Activated naive CD4-positive, alpha-beta T cell treated with anti-CD3 and anti-CD28 coated beads for 36 hours (primary cell): ENCODE data around the gene TNFSF12. TPM values are rescaled to one million over a fixed set of nuclear protein-coding genes. Genes with fewer than 3 reads are reported as not detected.

Experiments used
- CTCF ChIA-PET: fragments of 350-600 bp; sonication (Branson Sonifier 250); formaldehyde crosslinking; loops from one replicate; lab custom pipeline; 2021; ENCODE audit warnings: antibody characterized with exemption; lab: Charles Lee
- DNase-seq: peaks from one replicate; pipeline ENCODE4 v3.0.0-alpha.2; 2020
- H3K27ac Mint-ChIP-seq: one replicate; pipeline ENCODE4 v1.8.0; 2021; ENCODE audit warnings: mild to moderate bottlenecking, mixed read lengths
- H3K27me3 Mint-ChIP-seq: one replicate; pipeline ENCODE4 v1.8.0; 2021; ENCODE audit warnings: low read depth, mixed read lengths
- H3K36me3 Mint-ChIP-seq: one replicate; pipeline ENCODE4 v1.8.0; 2021; ENCODE audit warnings: low read depth, mixed read lengths
- H3K4me1 Mint-ChIP-seq: one replicate; pipeline ENCODE4 v1.8.0; 2021; ENCODE audit warnings: low read depth, mixed read lengths
- H3K4me3 Mint-ChIP-seq: one replicate; pipeline ENCODE4 v1.8.0; 2021; ENCODE audit warnings: mild to moderate bottlenecking, moderate library complexity, mixed read lengths
- H3K9me3 Mint-ChIP-seq: one replicate; pipeline ENCODE4 v1.8.0; 2021; ENCODE audit warnings: mixed read lengths
- intact Hi-C: fragments of 100-400 bp; cut with micrococcal nuclease; formaldehyde crosslinking; loops from one replicate; pipeline ENCODE4 v1.15.1; 2023
- total RNA-seq, 2 experiments: library from RNA; stranded (reverse); gene quantifications; one replicate each; pipeline ENCODE4 v1.2.3, GENCODE V29; 2021

TNFSF12 gene, protein sequence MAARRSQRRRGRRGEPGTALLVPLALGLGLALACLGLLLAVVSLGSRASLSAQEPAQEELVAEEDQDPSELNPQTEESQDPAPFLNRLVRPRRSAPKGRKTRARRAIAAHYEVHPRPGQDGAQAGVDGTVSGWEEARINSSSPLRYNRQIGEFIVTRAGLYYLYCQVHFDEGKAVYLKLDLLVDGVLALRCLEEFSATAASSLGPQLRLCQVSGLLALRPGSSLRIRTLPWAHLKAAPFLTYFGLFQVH
- total RNA-seq = 1 to 10 TPM; 5.8 to 7.4 TPM

GRCh38 chr17:7548585-7549400 lies at the start of gene TNFSF12:
Gene TNFSF12 (plus strand): TSS chr17:7549058. CDS start chr17:7549154, 96 bp downstream.
- H3K4me3 Mint-ChIP-seq = peak within 1 kb of the TSS; percentile 77
- CTCF ChIA-PET = interaction anchor here (0.6 to 2.5 kb wide), 5 partner anchors 12 to 292 kb away, joined by 3 to 14 read pairs (median 5); no protein-coding TSS in a partner anchor
- peaks cover 47% of the 10 kb centered on the region for H3K4me1 Mint-ChIP-seq
- no peaks in the 10 kb centered on the region for H3K9me3 Mint-ChIP-seq
- no peaks in the 10 kb centered on the region for H3K36me3 Mint-ChIP-seq
- H3K27ac Mint-ChIP-seq = peak within 1 kb of the TSS; percentile 33
- intact Hi-C loops = loop anchor here (1.0 to 2.0 kb wide), 4 partner anchors 13 to 113 kb away; partner anchors contain the start of genes POLR2A, SENP3 and TMEM102
- no peaks in the 10 kb centered on the region for H3K27me3 Mint-ChIP-seq
- DNase-seq = peak; percentile 69

- Mint-ChIP-seq H3K27me3 (no peaks in the 10 kb centered on the region), H3K9me3 (no peaks in the 10 kb centered on the region), H3K4me3 (no peak overlapping the region), H3K36me3 (peaks cover 69% of the 10 kb centered on the region), H3K27ac (peak overlapping the region; percentile 36), H3K4me1 (no peaks in the 10 kb centered on the region)
- DNase-seq = no peak
- CTCF ChIA-PET = no interaction called here
- intact Hi-C loops = no loop called here
Observed at GRCh38 chr17:7499161-7499560, 49.7 kb upstream of the TNFSF12 start.

DNA sequence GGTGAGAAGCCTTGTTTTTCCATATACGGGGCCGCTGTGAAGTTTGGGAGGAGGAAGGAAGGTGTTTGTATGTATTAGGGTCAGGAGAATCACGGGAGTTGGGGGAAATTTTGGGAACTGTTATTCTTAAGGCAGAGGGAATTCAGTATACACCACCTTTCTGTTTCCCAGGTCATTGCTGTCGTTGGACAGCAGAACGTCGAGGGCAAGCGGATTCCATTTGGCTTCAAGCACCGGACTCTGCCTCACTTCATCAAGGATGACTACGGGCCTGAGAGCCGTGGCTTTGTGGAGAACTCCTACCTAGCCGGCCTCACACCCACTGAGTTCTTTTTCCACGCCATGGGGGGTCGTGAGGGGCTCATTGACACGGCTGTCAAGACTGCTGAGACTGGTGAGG lies 47.1 kb upstream of the TNFSF12 start:
- Mint-ChIP-seq H3K27ac (no peak overlapping the region), H3K9me3 (no peaks in the 10 kb centered on the region), H3K4me1 (no peaks in the 10 kb centered on the region), H3K36me3 (peaks cover 64% of the 10 kb centered on the region), H3K27me3 (no peaks in the 10 kb centered on the region), H3K4me3 (no peak overlapping the region)
- DNase-seq = no peak
- intact Hi-C loops = no loop called here
- CTCF ChIA-PET = interaction anchor here (1.1 to 1.3 kb wide), 2 partner anchors 13 to 65 kb away, joined by 5 to 8 read pairs; no protein-coding TSS in a partner anchor

DNA sequence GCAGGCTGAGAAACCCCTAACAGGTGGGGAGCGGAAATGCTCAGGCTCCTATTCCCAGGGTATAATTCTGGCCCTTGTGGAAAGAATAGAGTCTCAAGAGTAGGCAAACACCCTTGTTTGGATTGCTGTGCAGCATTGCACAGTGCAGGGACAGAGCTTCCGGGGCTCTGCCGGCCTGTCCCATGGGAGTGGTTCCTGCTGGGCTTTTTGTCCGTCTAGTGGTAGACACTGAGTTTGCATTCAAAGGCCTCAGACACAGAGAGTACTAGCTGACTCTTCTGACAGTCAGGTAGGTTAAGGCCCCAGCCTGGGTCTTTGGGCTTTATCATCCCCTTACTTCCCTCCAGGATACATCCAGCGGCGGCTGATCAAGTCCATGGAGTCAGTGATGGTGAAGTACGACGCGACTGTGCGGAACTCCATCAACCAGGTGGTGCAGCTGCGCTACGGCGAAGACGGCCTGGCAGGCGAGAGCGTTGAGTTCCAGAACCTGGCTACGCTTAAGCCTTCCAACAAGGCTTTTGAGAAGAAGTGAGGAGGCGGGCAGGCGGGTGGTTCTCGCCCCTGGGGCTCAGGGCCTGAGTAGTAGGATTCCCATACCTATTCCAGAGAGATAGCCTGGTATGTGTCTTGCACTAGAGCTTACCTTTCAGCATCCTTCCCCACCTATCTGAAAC lies 46.5 kb upstream of the TNFSF12 start:
- no peak for DNase-seq
- CTCF ChIA-PET = interaction anchor here (0.6 to 1.3 kb wide), 4 partner anchors 12 to 66 kb away, joined by 3 to 8 read pairs (median 4); no protein-coding TSS in a partner anchor
- intact Hi-C loops = no loop called here
- H3K36me3 Mint-ChIP-seq = peaks cover 61% of the 10 kb centered on the region
- no peak overlapping the region for H3K27ac Mint-ChIP-seq
- no peaks in the 10 kb centered on the region for H3K9me3 Mint-ChIP-seq
- H3K27me3 Mint-ChIP-seq = no peaks in the 10 kb centered on the region
- H3K4me1 Mint-ChIP-seq = no peaks in the 10 kb centered on the region
- H3K4me3 Mint-ChIP-seq = no peak overlapping the region

GRCh38 chr17:7502987-7503386 lies 45.9 kb upstream of the TNFSF12 start:
- DNase-seq = peak; percentile 19
- no peaks in the 10 kb centered on the region for H3K9me3 Mint-ChIP-seq
- CTCF ChIA-PET = interaction anchor here (0.6 to 1.3 kb wide), 3 partner anchors 11 to 66 kb away, joined by 3 to 8 read pairs (median 5); no protein-coding TSS in a partner anchor
- no peak overlapping the region for H3K4me3 Mint-ChIP-seq
- H3K27me3 Mint-ChIP-seq = no peaks in the 10 kb centered on the region
- H3K4me1 Mint-ChIP-seq = no peaks in the 10 kb centered on the region
- peaks cover 59% of the 10 kb centered on the region for H3K36me3 Mint-ChIP-seq
- no peak overlapping the region for H3K27ac Mint-ChIP-seq
- intact Hi-C loops = no loop called here

- Mint-ChIP-seq H3K27ac (no peak overlapping the region), H3K9me3 (no peaks in the 10 kb centered on the region), H3K36me3 (peaks cover 63% of the 10 kb centered on the region), H3K4me3 (no peak overlapping the region), H3K27me3 (no peaks in the 10 kb centered on the region), H3K4me1 (no peaks in the 10 kb centered on the region)
- intact Hi-C loops = no loop called here
- CTCF ChIA-PET = no interaction called here
- DNase-seq = no peak
Observed at GRCh38 chr17:7503521-7503920, 45.3 kb upstream of the TNFSF12 start.

GRCh38 chr17:7508145-7508544 lies 40.7 kb upstream of the TNFSF12 start:
- no peaks in the 10 kb centered on the region for H3K4me1 Mint-ChIP-seq
- H3K27me3 Mint-ChIP-seq = no peaks in the 10 kb centered on the region
- H3K9me3 Mint-ChIP-seq = no peaks in the 10 kb centered on the region
- no peak overlapping the region for H3K27ac Mint-ChIP-seq
- CTCF ChIA-PET = interaction anchor here (1.2 to 1.6 kb wide), 2 partner anchors 8 to 152 kb away, joined by 3 to 5 read pairs; no protein-coding TSS in a partner anchor
- no peak overlapping the region for H3K4me3 Mint-ChIP-seq
- intact Hi-C loops = no loop called here
- no peak for DNase-seq
- peaks cover 67% of the 10 kb centered on the region for H3K36me3 Mint-ChIP-seq

- DNase-seq = no peak
- no peak overlapping the region for H3K4me3 Mint-ChIP-seq
- no peaks in the 10 kb centered on the region for H3K9me3 Mint-ChIP-seq
- CTCF ChIA-PET = interaction anchor here (1.6 to 1.8 kb wide), 2 partner anchors 10 to 153 kb away, joined by 5 read pairs; no protein-coding TSS in a partner anchor
- H3K27me3 Mint-ChIP-seq = no peaks in the 10 kb centered on the region
- no peaks in the 10 kb centered on the region for H3K4me1 Mint-ChIP-seq
- intact Hi-C loops = no loop called here
- peaks cover 62% of the 10 kb centered on the region for H3K36me3 Mint-ChIP-seq
- no peak overlapping the region for H3K27ac Mint-ChIP-seq
Observed at GRCh38 chr17:7508846-7509245, 40.0 kb upstream of the TNFSF12 start.

- intact Hi-C loops = loop anchor here (10.0 kb wide), 1 partner anchor 175 kb away; the partner anchor contains the start of genes TP53 and WRAP53
- DNase-seq = no peak
- peaks cover 59% of the 10 kb centered on the region for H3K36me3 Mint-ChIP-seq
- no peak overlapping the region for H3K27ac Mint-ChIP-seq
- H3K4me1 Mint-ChIP-seq = peaks cover 2% of the 10 kb centered on the region
- no peaks in the 10 kb centered on the region for H3K9me3 Mint-ChIP-seq
- CTCF ChIA-PET = interaction anchor here (0.6 to 1.8 kb wide), 2 partner anchors 9 to 11 kb away, joined by 3 to 5 read pairs; no protein-coding TSS in a partner anchor
- H3K4me3 Mint-ChIP-seq = no peak overlapping the region
- H3K27me3 Mint-ChIP-seq = no peaks in the 10 kb centered on the region
Observed at GRCh38 chr17:7509937-7510336, 38.9 kb upstream of the TNFSF12 start.

DNA sequence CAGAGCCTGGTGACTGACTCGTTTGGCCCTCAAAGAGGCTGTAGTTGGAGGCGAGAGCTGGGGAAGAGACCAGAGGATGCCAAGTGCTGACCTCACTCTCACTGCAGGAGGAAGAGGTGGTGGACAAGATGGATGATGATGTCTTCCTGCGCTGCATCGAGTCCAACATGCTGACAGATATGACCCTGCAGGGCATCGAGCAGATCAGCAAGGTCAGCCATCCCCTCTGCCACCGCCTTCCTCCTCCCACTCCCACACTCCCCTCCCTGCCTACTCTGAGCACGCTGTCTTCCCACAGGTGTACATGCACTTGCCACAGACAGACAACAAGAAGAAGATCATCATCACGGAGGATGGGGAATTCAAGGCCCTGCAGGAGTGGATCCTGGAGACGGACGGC lies 37.8 kb upstream of the TNFSF12 start:
- peaks cover 55% of the 10 kb centered on the region for H3K36me3 Mint-ChIP-seq
- intact Hi-C loops = loop anchor here (10.0 kb wide), 1 partner anchor 174 kb away; the partner anchor contains the start of genes TP53 and WRAP53
- no peak overlapping the region for H3K27ac Mint-ChIP-seq
- no peak for DNase-seq
- peaks cover 2% of the 10 kb centered on the region for H3K4me1 Mint-ChIP-seq
- no peaks in the 10 kb centered on the region for H3K27me3 Mint-ChIP-seq
- H3K4me3 Mint-ChIP-seq = no peak overlapping the region
- CTCF ChIA-PET = no interaction called here
- H3K9me3 Mint-ChIP-seq = no peaks in the 10 kb centered on the region

- no peak overlapping the region for H3K4me3 Mint-ChIP-seq
- H3K27ac Mint-ChIP-seq = no peak overlapping the region
- DNase-seq = no peak
- no peaks in the 10 kb centered on the region for H3K27me3 Mint-ChIP-seq
- CTCF ChIA-PET = interaction anchor here (0.6 to 4.8 kb wide), 2 partner anchors 47 to 90 kb away, joined by 4 to 96 read pairs; partner anchors contain the start of genes SENP3 and TNFSF13
- intact Hi-C loops = loop anchor here (10.0 kb wide), 1 partner anchor 173 kb away; the partner anchor contains the start of genes TP53 and WRAP53
- H3K36me3 Mint-ChIP-seq = peaks cover 47% of the 10 kb centered on the region
- H3K4me1 Mint-ChIP-seq = peaks cover 2% of the 10 kb centered on the region
- no peaks in the 10 kb centered on the region for H3K9me3 Mint-ChIP-seq
Observed at GRCh38 chr17:7512105-7512504, 36.8 kb upstream of the TNFSF12 start.
